ENCODE measurements around the gene ACTMAP. TPM values are rescaled to one million over a fixed set of nuclear protein-coding genes. Genes with fewer than 3 reads are reported as not detected.

Gene ACTMAP
- total RNA-seq, 2 experiments from 2014 or later: 3.9 to 5.7 TPM

- peaks cover 82% of the 10 kb centered on the region for H3K36me3 Mint-ChIP-seq (ENCODE audit: low read depth)
- POLR2A ChIA-PET: no interaction called here
- no peak overlapping the region for H3K4me3 Mint-ChIP-seq
Observed at GRCh38 chr19:40704491-40705361, 45.6 kb downstream of the ACTMAP start.

DNA sequence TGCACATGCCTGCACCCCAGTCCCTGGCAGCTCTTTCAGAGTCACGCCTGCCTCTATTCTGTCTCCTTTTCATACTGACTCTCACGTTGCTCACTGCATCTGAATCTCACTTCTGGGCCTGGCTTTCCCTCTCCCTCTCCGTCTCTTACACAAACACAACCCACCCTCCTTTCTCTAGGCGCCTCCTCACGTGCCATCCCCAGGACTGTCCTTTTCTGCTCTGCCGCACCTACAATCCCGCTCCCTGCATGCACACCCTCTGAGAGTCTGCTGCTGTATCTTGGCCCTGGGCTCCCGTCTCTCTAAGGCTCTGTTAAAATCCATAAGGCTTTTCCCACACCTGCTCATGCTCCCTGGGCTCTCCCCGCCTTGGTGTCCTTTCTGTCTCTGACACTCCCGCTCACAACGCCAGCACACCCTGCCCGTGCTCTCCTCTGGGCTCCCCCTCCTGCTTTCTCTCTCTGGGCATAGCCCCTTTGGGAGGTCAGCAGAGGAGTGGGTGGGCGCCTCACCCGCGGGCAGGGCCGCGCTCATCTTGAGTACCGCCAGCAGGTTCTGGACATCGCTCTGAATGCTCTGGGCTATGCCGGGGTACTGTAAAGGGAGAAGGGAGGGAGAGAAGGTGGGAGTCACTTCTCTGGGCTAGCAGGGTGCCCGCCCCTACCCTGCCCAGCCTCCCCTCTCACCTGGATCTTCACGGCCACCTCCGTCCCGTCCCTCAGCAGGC, 47.1 kb downstream of the ACTMAP start:
- H3K36me3 Mint-ChIP-seq (ENCODE audit: low read depth): peaks cover 70% of the 10 kb centered on the region
- ChIA-PET CTCF (interaction anchor here (1.2 kb wide), 1 partner anchor 68 kb away, joined by 3 read pairs; no protein-coding TSS in a partner anchor), POLR2A (no interaction called here)
- intact Hi-C loops (cut with DNase I, micrococcal nuclease): no loop called here
- H3K4me1 Mint-ChIP-seq (ENCODE audit: low read depth): no peaks in the 10 kb centered on the region
- TF ChIP-seq CTCF (IDR thresholded peaks at IDR 0.05): no peak
- Histone ChIP-seq H3K4me3 (ENCODE audit: low read length) (no peak overlapping the region), H3K27ac (ENCODE audit: low read depth in 1 of 2, low read length in 2 of 2) (no peak overlapping the region), H3K27me3 (ENCODE audit: control insufficient read depth in 1 of 2, insufficient read depth in 2 of 2, low read length in 2 of 2) (no peaks in the 10 kb centered on the region), H3K4me1 (ENCODE audit: insufficient read depth, low read length) (no peaks in the 10 kb centered on the region), H3K36me3 (ENCODE audit: insufficient read depth, low read length) (peaks cover 71% of the 10 kb centered on the region), H3K9me3 (ENCODE audit: control insufficient read depth in 1 of 2, insufficient read depth in 1 of 2, low read length in 2 of 2) (no peaks in the 10 kb centered on the region)
- H3K27me3 Mint-ChIP-seq: no peaks in the 10 kb centered on the region
- no peak overlapping the region for H3K4me3 Mint-ChIP-seq
- no peak overlapping the region for H3K27ac Mint-ChIP-seq
- H3K9me3 Mint-ChIP-seq: no peaks in the 10 kb centered on the region
- ATAC-seq (ENCODE audit: poor library complexity): no peak
- DNase-seq: no peak

More at GRCh38 chr19:40704491-40705361, 45.6 kb downstream of the ACTMAP start:
- no peaks in the 10 kb centered on the region for H3K9me3 Mint-ChIP-seq
- TF ChIP-seq CTCF (IDR thresholded peaks at IDR 0.05): no peak
- ATAC-seq (ENCODE audit: poor library complexity) (no peak), DNase-seq (no peak)
- H3K4me3 ChIP-seq (ENCODE audit: low read length): no peak overlapping the region
- H3K36me3 ChIP-seq (ENCODE audit: insufficient read depth, low read length): peaks cover 81% of the 10 kb centered on the region
- no peaks in the 10 kb centered on the region for H3K4me1 ChIP-seq (ENCODE audit: insufficient read depth, low read length)
- no peak overlapping the region for H3K27ac Mint-ChIP-seq
- no peaks in the 10 kb centered on the region for H3K4me1 Mint-ChIP-seq (ENCODE audit: low read depth)
- no peaks in the 10 kb centered on the region for H3K27me3 Mint-ChIP-seq
- intact Hi-C loops (cut with DNase I, micrococcal nuclease): no loop called here
- no peaks in the 10 kb centered on the region for H3K27me3 ChIP-seq (ENCODE audit: control insufficient read depth in 1 of 2, insufficient read depth in 2 of 2, low read length in 2 of 2)
- CTCF ChIA-PET: interaction anchor here (1.2 kb wide), 1 partner anchor 70 kb away, joined by 3 read pairs; no protein-coding TSS in a partner anchor
- no peak overlapping the region for H3K27ac ChIP-seq (ENCODE audit: low read depth in 1 of 2, low read length in 2 of 2)
- no peaks in the 10 kb centered on the region for H3K9me3 ChIP-seq (ENCODE audit: control insufficient read depth in 1 of 2, insufficient read depth in 1 of 2, low read length in 2 of 2)

DNA sequence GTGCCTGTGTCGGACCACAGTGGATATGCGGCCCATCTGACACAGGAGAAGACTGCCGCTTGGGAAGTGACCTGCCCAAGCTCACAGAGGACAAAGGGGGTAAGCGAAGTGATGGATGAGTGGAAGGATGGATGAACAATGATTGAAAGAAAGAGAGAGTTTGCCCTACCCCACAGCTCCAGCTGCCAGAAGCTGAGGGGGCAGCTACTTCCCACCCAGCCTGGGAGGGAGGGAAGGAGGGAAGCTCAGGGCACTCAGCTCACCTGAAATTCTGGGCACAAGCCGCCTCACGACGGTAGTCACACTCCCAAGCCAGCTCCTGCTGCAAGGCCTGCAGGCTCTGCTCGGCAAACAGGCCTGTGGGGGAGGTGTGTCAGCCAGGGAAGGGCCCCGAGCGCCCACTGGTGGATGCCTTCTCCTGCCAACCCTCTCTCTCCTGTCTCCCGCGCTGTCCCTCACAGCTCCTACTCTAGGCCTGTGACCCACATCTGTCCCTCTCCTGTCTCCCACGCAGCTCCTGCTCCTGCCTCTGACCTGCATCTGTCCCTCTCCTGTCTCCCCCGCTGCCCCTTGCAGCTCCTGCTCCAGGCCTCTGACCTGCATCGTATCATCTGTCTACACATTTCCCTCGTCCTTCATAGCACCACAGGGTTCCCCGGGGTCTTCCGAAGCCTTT, 47.8 kb downstream of the ACTMAP start:
- no peaks in the 10 kb centered on the region for H3K27me3 ChIP-seq (ENCODE audit: control insufficient read depth in 1 of 2, insufficient read depth in 2 of 2, low read length in 2 of 2)
- Mint-ChIP-seq H3K4me3 (no peak overlapping the region), H3K9me3 (no peaks in the 10 kb centered on the region), H3K27me3 (no peaks in the 10 kb centered on the region), H3K27ac (no peak overlapping the region), H3K4me1 (ENCODE audit: low read depth) (no peaks in the 10 kb centered on the region), H3K36me3 (ENCODE audit: low read depth) (peaks cover 62% of the 10 kb centered on the region)
- H3K4me1 ChIP-seq (ENCODE audit: insufficient read depth, low read length): no peaks in the 10 kb centered on the region
- intact Hi-C loops (cut with DNase I, micrococcal nuclease): no loop called here
- H3K27ac ChIP-seq (ENCODE audit: low read depth in 1 of 2, low read length in 2 of 2): no peak overlapping the region
- ATAC-seq (ENCODE audit: poor library complexity) (no peak), DNase-seq (no peak)
- ChIA-PET POLR2A (no interaction called here), CTCF (no interaction called here)
- TF ChIP-seq CTCF (IDR thresholded peaks at IDR 0.05): no peak
- no peak overlapping the region for H3K4me3 ChIP-seq (ENCODE audit: low read length)
- no peaks in the 10 kb centered on the region for H3K9me3 ChIP-seq (ENCODE audit: control insufficient read depth in 1 of 2, insufficient read depth in 1 of 2, low read length in 2 of 2)
- peaks cover 64% of the 10 kb centered on the region for H3K36me3 ChIP-seq (ENCODE audit: insufficient read depth, low read length)
